Karpas-422 (cell line): ENCODE measurements around the gene RBMS1. TPM values are rescaled to one million over a fixed set of nuclear protein-coding genes. Genes with fewer than 3 reads are reported as not detected.

ENCODE experiments used
- DNase-seq: peaks from one replicate; pipeline ENCODE4 v3.0.0-alpha.2; 2015
- H2AFZ ChIP-seq: fragments of 200-600 bp; sonication (generic); 2 replicates; pipeline ENCODE4 v1.6.1; 2014; ENCODE audit warnings: antibody characterized with exemption, low read length, mixed read lengths
- H3K27ac ChIP-seq: fragments of 200-600 bp; sonication (generic); 2 replicates; pipeline ENCODE4 v1.5.1; 2014; ENCODE audit warnings: mild to moderate bottlenecking, low read length, moderate library complexity
- H3K27me3 ChIP-seq: fragments of 200-600 bp; sonication (generic); 2 replicates; pipeline ENCODE4 v1.6.1; 2014; ENCODE audit warnings: low read length, mixed read lengths
- H3K36me3 ChIP-seq: fragments of 200-600 bp; sonication (generic); 2 replicates; pipeline ENCODE4 v1.6.1; 2014; ENCODE audit warnings: low read length, mixed read lengths; ENCODE audit not compliant: insufficient read depth
- H3K4me1 ChIP-seq: fragments of 200-600 bp; sonication (generic); 2 replicates; pipeline ENCODE4 v1.6.1; 2014; ENCODE audit warnings: mild to moderate bottlenecking, low read length, mixed read lengths
- H3K4me2 ChIP-seq: fragments of 200-600 bp; sonication (generic); 2 replicates; pipeline ENCODE4 v1.6.1; 2014; ENCODE audit warnings: low read length, low read depth, mild to moderate bottlenecking; ENCODE audit not compliant: poor library complexity, severe bottlenecking
- H3K4me3 ChIP-seq: fragments of 200-600 bp; sonication (generic); 2 replicates; pipeline ENCODE4 v1.5.1; 2014; ENCODE audit warnings: mild to moderate bottlenecking, antibody characterized with exemption, low read length, mixed read lengths
- H3K79me2 ChIP-seq: fragments of 200-600 bp; sonication (generic); 2 replicates; pipeline ENCODE4 v1.6.1; 2014; ENCODE audit warnings: mild to moderate bottlenecking, low read length, mixed read lengths
- H3K9ac ChIP-seq: fragments of 200-600 bp; sonication (generic); 2 replicates; pipeline ENCODE4 v1.6.0; 2014; ENCODE audit warnings: low read length
- H3K9me2 ChIP-seq: fragments of 200-600 bp; sonication (generic), shearing (Covaris generic); replicated peaks from 2 replicates; pipeline ENCODE4 v1.6.0; 2014; ENCODE audit warnings: mild to moderate bottlenecking, low read length, moderate library complexity; ENCODE audit not compliant: insufficient read depth
- H3K9me3 ChIP-seq: fragments of 300-700, 200-600 bp; sonication (generic); 2 replicates; pipeline ENCODE4 v1.6.1; 2014; ENCODE audit warnings: low read length, mixed read lengths
- H4K20me1 ChIP-seq: fragments of 200-600 bp; sonication (generic); 2 replicates; pipeline ENCODE4 v1.6.1; 2014; ENCODE audit warnings: mild to moderate bottlenecking, antibody characterized with exemption, low read length, low read depth; ENCODE audit not compliant: insufficient read depth
- total RNA-seq: library from RNA; depleted of rRNA; stranded (reverse); fragments of >200 nt; shearing (Covaris generic); gene quantifications from 2 replicates; pipeline ENCODE4 v1.2.3, GENCODE V29; 2014; ENCODE audit warnings: low replicate concordance

Gene RBMS1
- total RNA-seq, 1 experiment from 2014 or later, result not detected

DNA sequence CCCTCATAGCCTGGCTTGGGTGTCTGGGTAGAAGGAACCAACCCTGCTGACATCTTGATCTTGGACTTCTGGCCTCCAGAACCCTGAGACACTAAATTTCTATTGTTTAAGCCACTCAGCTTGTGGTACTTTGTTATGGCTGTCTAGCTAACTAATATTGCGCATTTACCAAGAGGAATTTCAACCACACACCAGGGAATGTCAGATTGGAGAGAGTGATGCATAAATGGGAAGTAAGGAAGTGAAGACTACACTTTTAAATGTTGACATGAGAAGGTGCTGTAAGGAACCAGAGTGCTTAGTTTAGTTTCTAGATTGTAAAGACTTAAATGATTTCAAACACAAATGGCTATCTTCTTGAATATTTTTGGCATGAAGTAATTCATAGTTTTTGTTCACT lies 194.6 kb downstream of the RBMS1 start:
- no peaks in the 10 kb centered on the region for H3K27me3 ChIP-seq
- H3K4me1 ChIP-seq, result no peaks in the 10 kb centered on the region
- H2AFZ ChIP-seq, result no peak overlapping the region
- no peak overlapping the region for H3K27ac ChIP-seq
- no peak overlapping the region for H3K4me2 ChIP-seq
- no peak overlapping the region for H3K4me3 ChIP-seq
- no peaks in the 10 kb centered on the region for H3K36me3 ChIP-seq
- no peaks in the 10 kb centered on the region for H3K9me2 ChIP-seq
- no peaks in the 10 kb centered on the region for H3K79me2 ChIP-seq
- no peak overlapping the region for H3K9ac ChIP-seq
- H3K9me3 ChIP-seq, result no peaks in the 10 kb centered on the region
- H4K20me1 ChIP-seq, result no peaks in the 10 kb centered on the region
- DNase-seq, result no peak

DNA sequence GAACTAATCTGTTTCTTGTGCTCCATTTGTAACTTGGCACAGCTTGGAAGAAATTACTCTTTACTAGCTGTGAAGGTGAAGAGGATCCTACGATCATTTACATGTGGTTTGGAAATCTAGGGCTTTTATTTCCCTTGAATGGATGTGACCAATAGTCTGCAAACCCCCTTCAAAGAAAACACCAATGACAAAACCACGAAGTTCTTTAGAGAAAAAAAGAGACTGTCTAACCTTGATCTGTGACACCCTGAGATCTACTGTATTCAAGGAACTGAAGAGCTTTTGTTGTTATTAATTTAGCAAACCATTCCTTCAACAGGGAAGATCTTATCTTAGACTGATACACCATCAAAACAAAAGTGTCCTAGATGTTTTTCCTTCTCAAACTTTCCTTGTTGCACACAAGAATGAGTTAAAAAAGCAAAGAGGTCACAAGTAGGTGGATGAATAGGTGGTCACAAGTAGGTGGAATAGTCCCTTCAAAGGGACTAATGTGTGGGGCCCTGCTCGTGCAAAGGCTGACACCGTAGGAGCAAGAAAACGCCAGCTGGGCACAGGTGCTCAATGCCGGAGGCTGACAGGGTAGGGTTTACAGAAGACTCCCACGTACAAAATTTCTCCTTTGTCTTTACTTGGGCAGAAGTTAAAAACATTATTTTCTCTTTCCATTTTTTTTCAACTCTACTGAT lies 197.9 kb downstream of the RBMS1 start:
- DNase-seq, result no peak
- no peaks in the 10 kb centered on the region for H3K9me2 ChIP-seq
- H4K20me1 ChIP-seq, result no peaks in the 10 kb centered on the region
- H3K79me2 ChIP-seq, result no peaks in the 10 kb centered on the region
- H3K9ac ChIP-seq, result no peak overlapping the region
- no peaks in the 10 kb centered on the region for H3K4me1 ChIP-seq
- H2AFZ ChIP-seq, result no peak overlapping the region
- H3K36me3 ChIP-seq, result no peaks in the 10 kb centered on the region
- no peak overlapping the region for H3K4me2 ChIP-seq
- H3K4me3 ChIP-seq, result no peak overlapping the region
- no peaks in the 10 kb centered on the region for H3K27me3 ChIP-seq
- H3K9me3 ChIP-seq, result no peaks in the 10 kb centered on the region
- H3K27ac ChIP-seq, result no peak overlapping the region

DNA sequence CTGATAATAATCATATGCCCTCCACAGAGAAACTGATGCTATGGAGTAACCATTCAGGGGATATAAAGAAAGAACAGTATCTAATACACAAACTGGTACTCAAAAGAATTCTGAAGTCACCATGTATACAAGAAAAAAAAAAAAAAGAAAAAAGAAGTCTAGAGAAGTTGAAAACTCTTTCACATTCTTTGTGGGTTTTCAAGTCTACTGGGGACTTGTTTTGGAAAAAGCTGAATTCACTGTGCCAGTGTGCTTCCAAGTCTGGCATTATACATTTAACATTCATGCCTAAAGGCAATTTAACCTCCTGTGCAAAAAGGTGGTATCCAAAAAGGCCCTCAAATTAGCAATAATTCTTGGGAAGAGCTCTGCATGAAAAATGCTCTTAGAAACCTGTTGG lies 198.7 kb downstream of the RBMS1 start:
- Histone ChIP-seq H3K9me3 (no peaks in the 10 kb centered on the region), H2AFZ (no peak overlapping the region), H3K9me2 (no peaks in the 10 kb centered on the region), H3K9ac (no peak overlapping the region), H3K79me2 (no peaks in the 10 kb centered on the region), H3K27me3 (no peaks in the 10 kb centered on the region), H3K4me2 (no peak overlapping the region), H3K27ac (no peak overlapping the region), H3K4me1 (no peaks in the 10 kb centered on the region), H4K20me1 (no peaks in the 10 kb centered on the region), H3K36me3 (no peaks in the 10 kb centered on the region), H3K4me3 (no peak overlapping the region)
- DNase-seq, result no peak

DNA sequence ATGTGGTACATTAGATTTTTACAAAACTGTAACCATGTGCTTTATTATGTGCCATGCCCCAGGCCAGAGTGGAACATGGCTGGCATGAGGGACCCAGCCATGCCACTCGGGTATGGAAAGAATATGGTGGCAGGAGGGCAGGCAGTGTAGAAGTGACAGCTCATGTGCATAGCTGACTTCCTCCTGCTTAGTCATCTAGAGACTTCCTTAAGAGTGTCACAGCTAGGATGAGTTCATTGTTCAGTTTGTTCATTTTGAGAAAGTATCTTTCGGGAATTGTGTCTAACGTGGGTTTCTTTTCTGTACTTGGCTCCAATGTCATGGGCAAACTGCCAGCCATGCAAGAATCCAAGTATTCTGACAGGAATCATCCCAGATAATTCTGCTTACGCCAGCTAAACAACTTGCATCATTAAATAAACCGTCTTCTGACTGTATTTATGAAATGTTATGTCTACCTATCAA lies 199.2 kb downstream of the RBMS1 start:
- Histone ChIP-seq H3K9me2 (no peaks in the 10 kb centered on the region), H3K4me3 (no peak overlapping the region), H3K4me2 (no peak overlapping the region), H3K27me3 (no peaks in the 10 kb centered on the region), H3K9me3 (no peaks in the 10 kb centered on the region), H3K79me2 (no peaks in the 10 kb centered on the region), H4K20me1 (no peaks in the 10 kb centered on the region), H3K36me3 (no peaks in the 10 kb centered on the region), H3K9ac (no peak overlapping the region), H2AFZ (no peak overlapping the region), H3K4me1 (no peaks in the 10 kb centered on the region), H3K27ac (no peak overlapping the region)
- no peak for DNase-seq

DNA sequence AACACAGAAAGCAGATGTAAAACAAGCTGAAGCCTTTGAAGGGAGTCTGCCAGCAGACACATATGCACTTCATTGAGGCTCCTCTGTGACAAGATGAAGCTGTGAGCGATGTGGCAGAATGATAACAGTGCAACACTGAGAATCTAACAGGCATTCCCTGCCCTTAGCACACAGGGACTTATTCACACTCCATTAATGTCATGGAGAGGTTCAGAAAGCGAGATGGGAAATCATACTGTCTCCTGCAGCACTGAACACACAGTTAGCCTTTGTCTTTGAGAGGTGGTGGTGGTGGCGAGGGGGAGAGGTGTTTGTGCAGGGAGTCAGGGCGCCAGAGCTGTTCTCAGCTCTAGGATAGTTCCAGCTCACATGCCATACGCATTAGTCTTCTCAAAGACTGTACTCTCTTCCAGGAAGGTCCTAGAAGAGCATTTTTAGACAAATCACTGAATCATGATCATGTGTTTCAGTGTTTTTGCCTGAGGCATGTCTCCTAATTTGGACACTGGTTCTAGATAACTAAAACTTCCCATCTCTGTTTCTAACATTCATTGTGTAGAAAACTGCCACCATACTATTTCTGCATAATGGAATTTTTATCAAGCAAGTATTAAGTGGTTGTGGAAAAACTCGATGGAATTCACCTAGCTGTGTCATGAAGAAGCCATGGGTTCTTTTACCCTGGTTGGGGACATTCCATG lies 200.1 kb downstream of the RBMS1 start:
- no peaks in the 10 kb centered on the region for H3K9me3 ChIP-seq
- H3K4me1 ChIP-seq, result no peaks in the 10 kb centered on the region
- no peaks in the 10 kb centered on the region for H3K36me3 ChIP-seq
- no peaks in the 10 kb centered on the region for H4K20me1 ChIP-seq
- no peaks in the 10 kb centered on the region for H3K79me2 ChIP-seq
- no peak overlapping the region for H2AFZ ChIP-seq
- no peak overlapping the region for H3K4me3 ChIP-seq
- H3K9ac ChIP-seq, result no peak overlapping the region
- no peak overlapping the region for H3K27ac ChIP-seq
- H3K9me2 ChIP-seq, result no peaks in the 10 kb centered on the region
- no peak for DNase-seq
- H3K27me3 ChIP-seq, result no peaks in the 10 kb centered on the region
- H3K4me2 ChIP-seq, result no peak overlapping the region

DNA sequence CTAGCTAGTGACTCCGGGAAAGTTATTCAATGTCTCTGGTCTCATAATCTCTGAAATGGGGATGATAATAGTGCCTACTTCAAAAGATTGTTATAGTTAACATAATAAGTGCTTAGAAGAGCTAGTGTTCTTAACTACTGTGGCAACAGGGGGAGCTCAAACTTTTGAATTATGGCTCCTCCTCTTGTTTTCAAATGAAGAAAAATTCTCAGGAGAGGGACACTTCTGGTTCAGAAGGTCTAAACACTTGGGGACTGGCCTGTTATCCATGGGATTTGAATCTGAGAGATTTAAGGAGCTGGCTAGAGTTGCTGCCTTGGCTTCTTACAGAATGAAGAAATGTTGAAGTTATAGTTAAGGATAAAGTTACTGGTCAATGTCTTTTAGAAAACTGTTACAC lies 201.4 kb downstream of the RBMS1 start:
- H3K27ac ChIP-seq, result no peak overlapping the region
- no peaks in the 10 kb centered on the region for H3K9me2 ChIP-seq
- H3K27me3 ChIP-seq, result no peaks in the 10 kb centered on the region
- no peak overlapping the region for H3K4me3 ChIP-seq
- no peaks in the 10 kb centered on the region for H3K36me3 ChIP-seq
- no peaks in the 10 kb centered on the region for H4K20me1 ChIP-seq
- H3K9me3 ChIP-seq, result no peaks in the 10 kb centered on the region
- no peaks in the 10 kb centered on the region for H3K4me1 ChIP-seq
- no peak for DNase-seq
- H3K79me2 ChIP-seq, result no peaks in the 10 kb centered on the region
- H3K9ac ChIP-seq, result no peak overlapping the region
- H3K4me2 ChIP-seq, result no peak overlapping the region
- H2AFZ ChIP-seq, result no peak overlapping the region

DNA sequence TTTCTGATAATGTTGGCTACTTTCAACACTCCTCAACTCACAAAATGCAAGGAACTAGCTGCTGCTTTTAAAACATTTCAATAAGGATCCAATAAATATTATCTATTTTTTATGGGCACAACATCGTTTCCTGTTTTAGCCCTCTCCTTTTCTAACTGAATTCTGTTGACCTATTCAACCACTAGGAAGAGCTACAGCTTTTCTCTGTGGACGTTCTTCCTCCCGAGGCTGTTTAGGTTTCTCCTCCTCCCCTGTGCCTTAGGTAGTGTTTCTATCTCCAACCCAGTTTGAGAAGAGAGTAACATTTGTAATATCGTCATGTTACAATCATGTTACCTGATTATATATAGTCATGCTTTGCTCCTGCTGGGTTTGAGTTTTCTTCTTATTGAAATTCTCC lies 202.2 kb downstream of the RBMS1 start:
- Histone ChIP-seq H3K9me3 (no peaks in the 10 kb centered on the region), H3K4me3 (no peak overlapping the region), H3K36me3 (no peaks in the 10 kb centered on the region), H3K9me2 (no peaks in the 10 kb centered on the region), H3K9ac (no peak overlapping the region), H2AFZ (no peak overlapping the region), H3K27ac (no peak overlapping the region), H3K79me2 (no peaks in the 10 kb centered on the region), H3K4me1 (no peaks in the 10 kb centered on the region), H3K27me3 (no peaks in the 10 kb centered on the region), H4K20me1 (no peaks in the 10 kb centered on the region), H3K4me2 (no peak overlapping the region)
- DNase-seq, result no peak

DNA sequence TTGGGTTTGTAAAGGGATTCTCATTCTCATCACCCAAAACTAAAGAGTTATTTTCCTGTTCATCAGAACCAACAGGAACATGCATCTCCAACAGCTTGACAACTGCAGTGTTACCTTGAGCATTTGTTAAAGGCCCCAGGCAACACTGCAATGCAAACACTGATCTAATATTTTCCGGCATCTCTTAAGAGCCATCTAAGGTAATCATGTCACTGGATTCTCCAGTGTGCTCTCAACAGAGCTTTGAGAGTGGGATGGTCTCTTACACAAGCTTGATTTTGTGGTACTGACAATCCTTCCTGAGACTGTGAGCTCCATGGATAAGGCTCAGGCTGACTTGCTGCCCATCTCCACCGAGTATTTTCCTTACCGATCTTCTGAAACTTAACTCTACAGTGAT lies 203.0 kb downstream of the RBMS1 start:
- no peaks in the 10 kb centered on the region for H3K36me3 ChIP-seq
- no peaks in the 10 kb centered on the region for H3K9me3 ChIP-seq

More for the DNA sequence above, 203.0 kb downstream of the RBMS1 start:
- Histone ChIP-seq H4K20me1 (no peaks in the 10 kb centered on the region), H3K27me3 (no peaks in the 10 kb centered on the region), H3K4me2 (no peak overlapping the region), H3K4me3 (no peak overlapping the region), H3K4me1 (no peaks in the 10 kb centered on the region), H3K79me2 (no peaks in the 10 kb centered on the region), H3K27ac (no peak overlapping the region), H2AFZ (no peak overlapping the region), H3K9ac (no peak overlapping the region), H3K9me2 (no peaks in the 10 kb centered on the region)
- no peak for DNase-seq
